Upper lobe of right lung (tissue), 1 donor: ENCODE measurements around the gene ELOF1. TPM values are rescaled to one million over a fixed set of nuclear protein-coding genes. Genes with fewer than 3 reads are reported as not detected.

Source experiments
- ATAC-seq: fragments of 200-7000 bp; cut with Tn5 transposase; one replicate; pipeline ENCODE4 v1.9.1; 2020; ENCODE audit warnings: mild to moderate bottlenecking, moderate library complexity
- DNase-seq: peaks from one replicate; pipeline ENCODE4 v3.0.0-alpha.2; 2020
- H3K27ac ChIP-seq: fragments of 200-600 bp; one replicate; pipeline ENCODE4 v1.8.0; 2022
- H3K27me3 ChIP-seq: fragments of 200-600 bp; one replicate; pipeline ENCODE4 v1.8.0; 2022; ENCODE audit warnings: mild to moderate bottlenecking
- H3K36me3 ChIP-seq: fragments of 200-600 bp; one replicate; pipeline ENCODE4 v1.8.0; 2022
- H3K4me1 ChIP-seq: fragments of 200-600 bp; one replicate; pipeline ENCODE4 v1.8.0; 2022
- H3K4me3 ChIP-seq: fragments of 200-600 bp; one replicate; pipeline ENCODE4 v1.8.0; 2022; ENCODE audit warnings: mild to moderate bottlenecking
- H3K9me3 ChIP-seq: fragments of 200-600 bp; one replicate; pipeline ENCODE4 v1.8.0; 2022
- CTCF ChIP-seq: fragments of 200-600 bp; IDR thresholded peaks from one replicate; pipeline ENCODE4 v1.8.0; 2022; ENCODE audit warnings: antibody characterized with exemption
- intact Hi-C: fragments of 100-400 bp; cut with DNase I; formaldehyde crosslinking; loops from one replicate; pipeline ENCODE4 v1.11.0; 2022
- total RNA-seq: library from RNA; stranded (reverse); fragmentation: NEBNext Ultra II Directional; extraction: Animal tissue kit (Norgen Biotek cat#: 25700); gene quantifications from one replicate; pipeline ENCODE4 v1.2.1, GENCODE V29; 2021
- donor health status: DM: no; HTN: yes; CAD: no; lungs with severe emphysema.

ELOF1 gene
- total RNA-seq, 1 donor from 2014 or later = 44.3 TPM

DNA sequence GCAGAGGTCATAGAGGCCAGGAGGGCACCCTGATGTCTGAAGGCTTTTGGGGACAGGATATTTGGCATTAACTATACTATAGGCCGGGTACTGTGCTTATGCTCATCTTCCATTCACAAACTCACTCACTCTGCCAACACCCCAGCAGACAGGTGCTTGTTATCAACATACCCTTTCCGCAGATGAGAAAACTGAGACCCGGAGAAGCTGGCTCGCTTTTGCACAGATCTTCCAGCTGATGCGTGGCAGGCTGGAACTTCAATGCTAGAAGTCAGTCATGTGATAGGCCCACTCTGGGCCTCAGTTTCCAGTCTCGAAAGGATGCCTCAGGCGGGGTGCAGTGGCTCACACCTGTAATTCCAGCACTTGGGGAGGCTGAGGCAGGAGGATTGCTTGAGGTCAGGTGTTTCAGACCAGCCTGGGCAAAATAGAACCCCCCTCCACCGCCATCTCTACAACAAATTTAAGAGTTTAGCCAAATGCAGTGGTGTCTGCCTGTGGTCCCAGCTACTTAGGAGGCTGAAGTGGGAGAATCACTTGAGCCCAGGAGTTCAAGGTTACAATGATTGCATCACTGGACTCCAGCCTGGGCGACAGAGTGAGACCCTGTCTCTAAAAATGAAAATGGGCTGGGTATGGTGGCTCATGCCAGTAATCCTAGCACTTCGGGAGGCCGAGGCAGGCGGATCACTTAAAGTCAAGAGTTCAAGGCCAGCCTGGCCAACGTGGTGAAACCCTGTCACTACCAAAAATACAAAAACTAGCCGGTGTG is 10.9 kb downstream of the ELOF1 start:
- no peaks in the 10 kb centered on the region for H3K27me3 ChIP-seq
- intact Hi-C loops = no loop called here
- TF ChIP-seq CTCF = no peak
- ATAC-seq (no peak), DNase-seq (no peak)
- H3K36me3 ChIP-seq = peaks cover 11% of the 10 kb centered on the region
- no peak overlapping the region for H3K4me3 ChIP-seq
- no peaks in the 10 kb centered on the region for H3K9me3 ChIP-seq
- H3K27ac ChIP-seq = no peak overlapping the region
- no peaks in the 10 kb centered on the region for H3K4me1 ChIP-seq

GRCh38 chr19:11541238-11541637 is 17.8 kb downstream of the ELOF1 start:
- ATAC-seq = no peak
- Histone ChIP-seq H3K9me3 (no peaks in the 10 kb centered on the region), H3K27ac (no peak overlapping the region), H3K27me3 (peaks cover 11% of the 10 kb centered on the region), H3K36me3 (no peaks in the 10 kb centered on the region), H3K4me3 (no peak overlapping the region), H3K4me1 (no peaks in the 10 kb centered on the region)
- intact Hi-C loops = no loop called here
- no peak for DNase-seq
- TF ChIP-seq CTCF = no peak

GRCh38 chr19:11540645-11541044 is 18.4 kb downstream of the ELOF1 start:
- H3K4me3 ChIP-seq = no peak overlapping the region
- TF ChIP-seq CTCF = no peak
- DNase-seq (no peak), ATAC-seq (no peak)
- H3K36me3 ChIP-seq = no peaks in the 10 kb centered on the region
- peaks cover 11% of the 10 kb centered on the region for H3K27me3 ChIP-seq
- intact Hi-C loops = no loop called here
- no peak overlapping the region for H3K27ac ChIP-seq
- peaks cover 2% of the 10 kb centered on the region for H3K4me1 ChIP-seq
- no peaks in the 10 kb centered on the region for H3K9me3 ChIP-seq

DNA sequence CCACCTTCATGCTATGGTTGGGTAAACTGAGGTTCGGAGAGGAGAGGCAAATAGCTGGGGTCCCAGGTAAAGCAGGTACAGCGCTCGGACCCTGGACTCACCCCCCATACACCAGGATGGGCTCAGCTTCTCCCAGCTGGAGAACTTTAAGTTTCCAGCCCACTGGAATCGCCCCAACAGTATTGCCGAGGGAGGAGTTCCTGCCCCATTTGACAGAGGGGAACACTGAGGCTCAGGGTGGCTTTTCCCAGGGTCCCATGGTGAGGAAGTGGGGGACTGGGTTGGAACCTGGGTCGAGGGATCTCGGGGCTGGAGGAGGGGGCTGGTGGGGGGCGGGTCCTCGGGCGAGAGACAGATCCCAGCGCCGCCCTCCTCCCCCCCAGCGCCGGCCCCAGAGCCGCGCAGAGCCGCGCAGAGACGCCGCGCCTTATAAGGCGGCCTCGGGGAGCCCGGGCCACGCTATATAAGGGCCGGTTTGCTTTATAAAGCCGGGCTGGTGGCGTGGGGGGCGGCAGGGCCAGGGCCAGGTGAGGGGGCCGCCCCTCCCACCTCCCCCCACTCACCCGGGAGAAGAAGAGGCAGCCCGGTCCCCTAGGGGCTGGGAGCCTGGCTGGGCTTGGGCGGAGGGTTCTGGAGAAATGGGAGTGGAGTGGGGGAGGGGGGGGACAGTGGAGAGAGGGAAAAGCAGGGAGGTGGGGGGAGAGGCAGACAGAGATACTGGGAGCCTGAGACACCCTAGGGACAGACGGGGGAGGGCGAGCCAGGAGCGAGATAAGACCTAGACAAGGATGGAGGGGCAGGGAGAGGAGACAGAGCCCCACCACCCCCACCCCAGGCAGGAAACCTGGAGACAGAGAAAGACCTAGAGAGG is 19.3 kb downstream of the ELOF1 start:
- H3K9me3 ChIP-seq = no peaks in the 10 kb centered on the region
- no peaks in the 10 kb centered on the region for H3K36me3 ChIP-seq
- intact Hi-C loops = no loop called here
- H3K27me3 ChIP-seq = peaks cover 11% of the 10 kb centered on the region
- no peak overlapping the region for H3K27ac ChIP-seq
- H3K4me3 ChIP-seq = peak overlapping the region; percentile 30
- no peak for TF ChIP-seq CTCF
- H3K4me1 ChIP-seq = peaks cover 4% of the 10 kb centered on the region
- DNase-seq (no peak), ATAC-seq (no peak)

- Histone ChIP-seq H3K4me1 (peaks cover 4% of the 10 kb centered on the region), H3K27ac (no peak within 1 kb of the TSS), H3K36me3 (no peaks in the 10 kb centered on the region), H3K4me3 (peak within 1 kb of the TSS; percentile 30), H3K27me3 (peaks cover 11% of the 10 kb centered on the region), H3K9me3 (no peaks in the 10 kb centered on the region)
- DNase-seq (no peak), ATAC-seq (no peak)
- TF ChIP-seq CTCF = no peak
- intact Hi-C loops = no loop called here
Measured at GRCh38 chr19:11538232-11539036, 20.6 kb downstream of the ELOF1 start, which contains the start of gene CNN1. CNN1 (plus strand) TSS chr19:11538851; CDS start chr19:11538928, 77 bp downstream.
